ENCODE results near the gene C1QC. TPM values are rescaled to one million over a fixed set of nuclear protein-coding genes. Genes with fewer than 3 reads are reported as not detected.

Gene C1QC
- total and polyA plus RNA-seq, 2 experiments from 2014 or later, result not detected

DNA sequence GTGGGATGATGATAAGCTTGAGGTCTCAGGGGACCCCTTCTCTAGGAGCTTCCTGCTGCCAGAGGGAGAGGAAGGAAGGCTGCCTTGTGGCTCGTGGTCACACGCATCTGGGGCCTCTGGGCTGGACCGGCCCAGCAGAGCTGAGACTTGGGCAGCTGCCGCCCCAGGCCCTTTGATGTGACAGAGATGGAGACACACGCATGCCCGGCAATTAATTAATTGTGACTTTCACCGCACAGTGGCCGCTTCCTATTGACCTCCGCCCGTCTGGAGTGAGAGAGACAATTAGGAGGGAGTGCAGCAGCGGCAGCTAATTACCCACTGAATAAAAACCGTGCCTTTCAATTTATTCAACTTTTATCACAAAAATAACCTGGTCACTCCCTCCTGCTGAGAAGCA lies 23.6 kb upstream of the C1QC start (continued):
- TF ChIP-seq, protein P1, sequence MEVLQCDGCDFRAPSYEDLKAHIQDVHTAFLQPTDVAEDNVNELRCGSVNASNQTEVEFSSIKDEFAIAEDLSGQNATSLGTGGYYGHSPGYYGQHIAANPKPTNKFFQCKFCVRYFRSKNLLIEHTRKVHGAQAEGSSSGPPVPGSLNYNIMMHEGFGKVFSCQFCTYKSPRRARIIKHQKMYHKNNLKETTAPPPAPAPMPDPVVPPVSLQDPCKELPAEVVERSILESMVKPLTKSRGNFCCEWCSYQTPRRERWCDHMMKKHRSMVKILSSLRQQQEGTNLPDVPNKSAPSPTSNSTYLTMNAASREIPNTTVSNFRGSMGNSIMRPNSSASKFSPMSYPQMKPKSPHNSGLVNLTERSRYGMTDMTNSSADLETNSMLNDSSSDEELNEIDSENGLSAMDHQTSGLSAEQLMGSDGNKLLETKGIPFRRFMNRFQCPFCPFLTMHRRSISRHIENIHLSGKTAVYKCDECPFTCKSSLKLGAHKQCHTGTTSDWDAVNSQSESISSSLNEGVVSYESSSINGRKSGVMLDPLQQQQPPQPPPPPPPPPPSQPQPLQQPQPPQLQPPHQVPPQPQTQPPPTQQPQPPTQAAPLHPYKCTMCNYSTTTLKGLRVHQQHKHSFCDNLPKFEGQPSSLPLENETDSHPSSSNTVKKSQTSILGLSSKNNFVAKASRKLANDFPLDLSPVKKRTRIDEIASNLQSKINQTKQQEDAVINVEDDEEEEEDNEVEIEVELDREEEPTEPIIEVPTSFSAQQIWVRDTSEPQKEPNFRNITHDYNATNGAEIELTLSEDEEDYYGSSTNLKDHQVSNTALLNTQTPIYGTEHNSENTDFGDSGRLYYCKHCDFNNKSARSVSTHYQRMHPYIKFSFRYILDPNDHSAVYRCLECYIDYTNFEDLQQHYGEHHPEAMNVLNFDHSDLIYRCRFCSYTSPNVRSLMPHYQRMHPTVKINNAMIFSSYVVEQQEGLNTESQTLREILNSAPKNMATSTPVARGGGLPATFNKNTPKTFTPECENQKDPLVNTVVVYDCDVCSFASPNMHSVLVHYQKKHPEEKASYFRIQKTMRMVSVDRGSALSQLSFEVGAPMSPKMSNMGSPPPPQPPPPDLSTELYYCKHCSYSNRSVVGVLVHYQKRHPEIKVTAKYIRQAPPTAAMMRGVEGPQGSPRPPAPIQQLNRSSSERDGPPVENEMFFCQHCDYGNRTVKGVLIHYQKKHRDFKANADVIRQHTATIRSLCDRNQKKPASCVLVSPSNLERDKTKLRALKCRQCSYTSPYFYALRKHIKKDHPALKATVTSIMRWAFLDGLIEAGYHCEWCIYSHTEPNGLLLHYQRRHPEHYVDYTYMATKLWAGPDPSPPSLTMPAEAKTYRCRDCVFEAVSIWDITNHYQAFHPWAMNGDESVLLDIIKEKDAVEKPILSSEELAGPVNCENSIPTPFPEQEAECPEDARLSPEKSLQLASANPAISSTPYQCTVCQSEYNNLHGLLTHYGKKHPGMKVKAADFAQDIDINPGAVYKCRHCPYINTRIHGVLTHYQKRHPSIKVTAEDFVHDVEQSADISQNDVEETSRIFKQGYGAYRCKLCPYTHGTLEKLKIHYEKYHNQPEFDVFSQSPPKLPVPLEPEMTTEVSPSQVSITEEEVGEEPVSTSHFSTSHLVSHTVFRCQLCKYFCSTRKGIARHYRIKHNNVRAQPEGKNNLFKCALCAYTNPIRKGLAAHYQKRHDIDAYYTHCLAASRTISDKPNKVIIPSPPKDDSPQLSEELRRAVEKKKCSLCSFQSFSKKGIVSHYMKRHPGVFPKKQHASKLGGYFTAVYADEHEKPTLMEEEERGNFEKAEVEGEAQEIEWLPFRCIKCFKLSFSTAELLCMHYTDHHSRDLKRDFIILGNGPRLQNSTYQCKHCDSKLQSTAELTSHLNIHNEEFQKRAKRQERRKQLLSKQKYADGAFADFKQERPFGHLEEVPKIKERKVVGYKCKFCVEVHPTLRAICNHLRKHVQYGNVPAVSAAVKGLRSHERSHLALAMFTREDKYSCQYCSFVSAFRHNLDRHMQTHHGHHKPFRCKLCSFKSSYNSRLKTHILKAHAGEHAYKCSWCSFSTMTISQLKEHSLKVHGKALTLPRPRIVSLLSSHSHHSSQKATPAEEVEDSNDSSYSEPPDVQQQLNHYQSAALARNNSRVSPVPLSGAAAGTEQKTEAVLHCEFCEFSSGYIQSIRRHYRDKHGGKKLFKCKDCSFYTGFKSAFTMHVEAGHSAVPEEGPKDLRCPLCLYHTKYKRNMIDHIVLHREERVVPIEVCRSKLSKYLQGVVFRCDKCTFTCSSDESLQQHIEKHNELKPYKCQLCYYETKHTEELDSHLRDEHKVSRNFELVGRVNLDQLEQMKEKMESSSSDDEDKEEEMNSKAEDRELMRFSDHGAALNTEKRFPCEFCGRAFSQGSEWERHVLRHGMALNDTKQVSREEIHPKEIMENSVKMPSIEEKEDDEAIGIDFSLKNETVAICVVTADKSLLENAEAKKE (CRISPR knock-in tag; IDR thresholded peaks at IDR 0.05), result no peak
- no peak for TF ChIP-seq EZH2phosphoT487 (IDR thresholded peaks at IDR 0.05; ENCODE audit: unreplicated experiment)

DNA sequence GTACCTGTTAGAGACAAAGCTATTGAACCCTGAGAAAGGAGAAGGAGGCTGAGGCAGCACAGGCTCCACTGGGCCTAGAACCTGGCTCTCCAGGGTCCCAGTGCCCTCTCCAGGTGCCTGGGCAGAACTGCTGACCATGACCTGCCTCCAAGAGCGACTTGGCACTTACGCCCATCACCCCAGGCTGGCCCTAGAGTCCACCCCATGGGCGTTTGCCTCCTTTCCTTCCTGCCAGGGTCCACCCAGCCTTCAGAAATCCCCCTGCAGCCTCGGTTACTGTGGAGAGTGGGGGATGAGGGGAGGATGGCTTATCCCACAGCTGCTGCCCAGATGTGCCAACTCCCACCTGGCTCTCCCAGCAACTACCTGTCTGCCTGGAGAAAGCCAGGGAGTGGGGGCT lies 21.7 kb upstream of the C1QC start:
- no peak overlapping the region for H2AFZ ChIP-seq
- no peaks in the 10 kb centered on the region for H3K36me3 ChIP-seq (ENCODE audit: insufficient read depth)
- H3K27ac ChIP-seq (ENCODE audit: low read depth), result no peak overlapping the region
- no peaks in the 10 kb centered on the region; the same call in 1 of the 2 replicates for H4K20me1 ChIP-seq (replicated peaks; ENCODE audit: insufficient read depth)
- peaks cover 12% of the 10 kb centered on the region for H3K27me3 Mint-ChIP-seq (ENCODE audit: insufficient read depth, low read depth, poor library complexity)
- H3K27ac Mint-ChIP-seq, result no peak overlapping the region
- no peaks in the 10 kb centered on the region for H3K79me2 ChIP-seq (replicated peaks; ENCODE audit: insufficient read depth)
- no peak overlapping the region for H3K4me2 ChIP-seq
- no peaks in the 10 kb centered on the region for H3K9me3 Mint-ChIP-seq
- no peaks in the 10 kb centered on the region for H3K36me3 Mint-ChIP-seq (ENCODE audit: low read depth)
- H3K4me3 Mint-ChIP-seq, result no peak overlapping the region
- H3K27me3 ChIP-seq (ENCODE audit: insufficient read depth), result no peaks in the 10 kb centered on the region
- H3K9me2 ChIP-seq (ENCODE audit: insufficient read depth), result no peaks in the 10 kb centered on the region
- H3K4me3 ChIP-seq, result no peak overlapping the region
- no peak for DNase-seq (ENCODE audit: low spot score)
- no peak for ATAC-seq
- H3F3A ChIP-seq (replicated peaks; ENCODE audit: low read depth), result no peaks in the 10 kb centered on the region
- H3K4me1 ChIP-seq (ENCODE audit: insufficient read depth), result peaks cover 10% of the 10 kb centered on the region
- TF ChIP-seq, protein P2, sequence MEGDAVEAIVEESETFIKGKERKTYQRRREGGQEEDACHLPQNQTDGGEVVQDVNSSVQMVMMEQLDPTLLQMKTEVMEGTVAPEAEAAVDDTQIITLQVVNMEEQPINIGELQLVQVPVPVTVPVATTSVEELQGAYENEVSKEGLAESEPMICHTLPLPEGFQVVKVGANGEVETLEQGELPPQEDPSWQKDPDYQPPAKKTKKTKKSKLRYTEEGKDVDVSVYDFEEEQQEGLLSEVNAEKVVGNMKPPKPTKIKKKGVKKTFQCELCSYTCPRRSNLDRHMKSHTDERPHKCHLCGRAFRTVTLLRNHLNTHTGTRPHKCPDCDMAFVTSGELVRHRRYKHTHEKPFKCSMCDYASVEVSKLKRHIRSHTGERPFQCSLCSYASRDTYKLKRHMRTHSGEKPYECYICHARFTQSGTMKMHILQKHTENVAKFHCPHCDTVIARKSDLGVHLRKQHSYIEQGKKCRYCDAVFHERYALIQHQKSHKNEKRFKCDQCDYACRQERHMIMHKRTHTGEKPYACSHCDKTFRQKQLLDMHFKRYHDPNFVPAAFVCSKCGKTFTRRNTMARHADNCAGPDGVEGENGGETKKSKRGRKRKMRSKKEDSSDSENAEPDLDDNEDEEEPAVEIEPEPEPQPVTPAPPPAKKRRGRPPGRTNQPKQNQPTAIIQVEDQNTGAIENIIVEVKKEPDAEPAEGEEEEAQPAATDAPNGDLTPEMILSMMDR (conservative IDR thresholded peaks at IDR 0.05; ENCODE audit: low read depth in 2 of 2), result no peak
- TF ChIP-seq, protein P3, sequence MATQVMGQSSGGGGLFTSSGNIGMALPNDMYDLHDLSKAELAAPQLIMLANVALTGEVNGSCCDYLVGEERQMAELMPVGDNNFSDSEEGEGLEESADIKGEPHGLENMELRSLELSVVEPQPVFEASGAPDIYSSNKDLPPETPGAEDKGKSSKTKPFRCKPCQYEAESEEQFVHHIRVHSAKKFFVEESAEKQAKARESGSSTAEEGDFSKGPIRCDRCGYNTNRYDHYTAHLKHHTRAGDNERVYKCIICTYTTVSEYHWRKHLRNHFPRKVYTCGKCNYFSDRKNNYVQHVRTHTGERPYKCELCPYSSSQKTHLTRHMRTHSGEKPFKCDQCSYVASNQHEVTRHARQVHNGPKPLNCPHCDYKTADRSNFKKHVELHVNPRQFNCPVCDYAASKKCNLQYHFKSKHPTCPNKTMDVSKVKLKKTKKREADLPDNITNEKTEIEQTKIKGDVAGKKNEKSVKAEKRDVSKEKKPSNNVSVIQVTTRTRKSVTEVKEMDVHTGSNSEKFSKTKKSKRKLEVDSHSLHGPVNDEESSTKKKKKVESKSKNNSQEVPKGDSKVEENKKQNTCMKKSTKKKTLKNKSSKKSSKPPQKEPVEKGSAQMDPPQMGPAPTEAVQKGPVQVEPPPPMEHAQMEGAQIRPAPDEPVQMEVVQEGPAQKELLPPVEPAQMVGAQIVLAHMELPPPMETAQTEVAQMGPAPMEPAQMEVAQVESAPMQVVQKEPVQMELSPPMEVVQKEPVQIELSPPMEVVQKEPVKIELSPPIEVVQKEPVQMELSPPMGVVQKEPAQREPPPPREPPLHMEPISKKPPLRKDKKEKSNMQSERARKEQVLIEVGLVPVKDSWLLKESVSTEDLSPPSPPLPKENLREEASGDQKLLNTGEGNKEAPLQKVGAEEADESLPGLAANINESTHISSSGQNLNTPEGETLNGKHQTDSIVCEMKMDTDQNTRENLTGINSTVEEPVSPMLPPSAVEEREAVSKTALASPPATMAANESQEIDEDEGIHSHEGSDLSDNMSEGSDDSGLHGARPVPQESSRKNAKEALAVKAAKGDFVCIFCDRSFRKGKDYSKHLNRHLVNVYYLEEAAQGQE (IDR thresholded peaks at IDR 0.05; ENCODE audit: unreplicated experiment), result no peak
- TF ChIP-seq POLR2AphosphoS5 (IDR thresholded peaks at IDR 0.05; ENCODE audit: low read depth) (no peak), CREB1 (CRISPR knock-in tag; IDR thresholded peaks at IDR 0.05; ENCODE audit: low read depth) (no peak), ZNF114 (CRISPR knock-in tag; IDR thresholded peaks at IDR 0.05) (no peak), STAT1 (IDR thresholded peaks at IDR 0.05; ENCODE audit: unreplicated experiment) (no peak), ZNF331 (CRISPR knock-in tag; IDR thresholded peaks at IDR 0.05; ENCODE audit: low read depth) (no peak)
- TF ChIP-seq, protein P4, sequence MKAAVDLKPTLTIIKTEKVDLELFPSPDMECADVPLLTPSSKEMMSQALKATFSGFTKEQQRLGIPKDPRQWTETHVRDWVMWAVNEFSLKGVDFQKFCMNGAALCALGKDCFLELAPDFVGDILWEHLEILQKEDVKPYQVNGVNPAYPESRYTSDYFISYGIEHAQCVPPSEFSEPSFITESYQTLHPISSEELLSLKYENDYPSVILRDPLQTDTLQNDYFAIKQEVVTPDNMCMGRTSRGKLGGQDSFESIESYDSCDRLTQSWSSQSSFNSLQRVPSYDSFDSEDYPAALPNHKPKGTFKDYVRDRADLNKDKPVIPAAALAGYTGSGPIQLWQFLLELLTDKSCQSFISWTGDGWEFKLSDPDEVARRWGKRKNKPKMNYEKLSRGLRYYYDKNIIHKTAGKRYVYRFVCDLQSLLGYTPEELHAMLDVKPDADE (IDR thresholded peaks at IDR 0.05), result no peak
- H3K4me1 Mint-ChIP-seq, result peaks cover 12% of the 10 kb centered on the region
